Colonic mucosa (tissue), 4 donors: ENCODE measurements around the gene DDX55. TPM values are rescaled to one million over a fixed set of nuclear protein-coding genes. Genes with fewer than 3 reads are reported as not detected.

ENCODE experiments used
- DNase-seq: peaks from one replicate; pipeline ENCODE4 v3.0.0-alpha.2; 2020
- H3K27ac ChIP-seq: fragments of 200-600 bp; one replicate; pipeline ENCODE4 v1.8.0; 2021
- H3K27me3 ChIP-seq: fragments of 200-600 bp; one replicate; pipeline ENCODE4 v1.8.0; 2021
- H3K36me3 ChIP-seq: fragments of 200-600 bp; one replicate; pipeline ENCODE4 v1.8.0; 2021
- H3K4me1 ChIP-seq: fragments of 200-600 bp; one replicate; pipeline ENCODE4 v1.8.0; 2021; ENCODE audit warnings: mild to moderate bottlenecking
- H3K4me3 ChIP-seq: fragments of 200-600 bp; one replicate; pipeline ENCODE4 v1.8.0; 2021
- H3K9ac ChIP-seq, 2 donors: one replicate each; pipeline ENCODE4 v1.7.0; 2013; ENCODE audit warnings: control low read depth in 2 of 2, low read depth in 2 of 2, low read length in 2 of 2
- H3K9me3 ChIP-seq: fragments of 200-600 bp; one replicate; pipeline ENCODE4 v1.8.0; 2021
- intact Hi-C: fragments of 100-400 bp; cut with DNase I; formaldehyde crosslinking; loops from one replicate; pipeline ENCODE4 v1.14.1; 2022
- total RNA-seq, 2 donors: library from RNA; stranded (reverse); fragmentation: NEBNext Ultra II Directional in 1 of 2; extraction: Animal tissue kit (Norgen Biotek cat#: 25700) in 1 of 2; gene quantifications; one replicate each; pipeline ENCODE4 v1.2.1, GENCODE V29; 2021
- TF ChIP-seq, protein P1 (sequence below): fragments of 200-600 bp; IDR thresholded peaks from one replicate; pipeline ENCODE4 v1.8.0; 2022; ENCODE audit warnings: antibody characterized with exemption, mild to moderate bottlenecking
- donor health status: healthy.
- donor health status: DM: no; HTN: no; CAD: no.
- donor health status: DM: no; HTN: no; CAD: no.

The DDX55 gene
- total RNA-seq, 2 donors from 2014 or later, result 8.1 to 19.7 TPM

GRCh38 chr12:123633379-123634141 is 31.7 kb downstream of the DDX55 start, which contains the start of the genes EIF2B1 and GTF2H3:
TSS of gene EIF2B1 (minus strand) at chr12:123633686. CDS start at chr12:123633557, 129 bp downstream.
TSS of gene GTF2H3 (plus strand) at chr12:123633829. CDS start at chr12:123633860, 31 bp downstream.
- Histone ChIP-seq H3K4me1 (peaks cover 10% of the 10 kb centered on the region), H3K36me3 (peaks cover 9% of the 10 kb centered on the region), H3K9ac (peak within 1 kb of the TSS; percentile 67 to 92), H3K9me3 (no peaks in the 10 kb centered on the region), H3K4me3 (peak within 1 kb of the TSS; percentile 99), H3K27ac (peak within 1 kb of the TSS; percentile 68), H3K27me3 (no peaks in the 10 kb centered on the region)
- DNase-seq, result peak; percentile 98
- intact Hi-C loops, result no loop called here
- TF ChIP-seq, protein P1, sequence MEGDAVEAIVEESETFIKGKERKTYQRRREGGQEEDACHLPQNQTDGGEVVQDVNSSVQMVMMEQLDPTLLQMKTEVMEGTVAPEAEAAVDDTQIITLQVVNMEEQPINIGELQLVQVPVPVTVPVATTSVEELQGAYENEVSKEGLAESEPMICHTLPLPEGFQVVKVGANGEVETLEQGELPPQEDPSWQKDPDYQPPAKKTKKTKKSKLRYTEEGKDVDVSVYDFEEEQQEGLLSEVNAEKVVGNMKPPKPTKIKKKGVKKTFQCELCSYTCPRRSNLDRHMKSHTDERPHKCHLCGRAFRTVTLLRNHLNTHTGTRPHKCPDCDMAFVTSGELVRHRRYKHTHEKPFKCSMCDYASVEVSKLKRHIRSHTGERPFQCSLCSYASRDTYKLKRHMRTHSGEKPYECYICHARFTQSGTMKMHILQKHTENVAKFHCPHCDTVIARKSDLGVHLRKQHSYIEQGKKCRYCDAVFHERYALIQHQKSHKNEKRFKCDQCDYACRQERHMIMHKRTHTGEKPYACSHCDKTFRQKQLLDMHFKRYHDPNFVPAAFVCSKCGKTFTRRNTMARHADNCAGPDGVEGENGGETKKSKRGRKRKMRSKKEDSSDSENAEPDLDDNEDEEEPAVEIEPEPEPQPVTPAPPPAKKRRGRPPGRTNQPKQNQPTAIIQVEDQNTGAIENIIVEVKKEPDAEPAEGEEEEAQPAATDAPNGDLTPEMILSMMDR, result no peak

- DNase-seq, result peak; percentile 21
Observed at GRCh38 chr12:123634142-123634561, 32.3 kb downstream of the DDX55 start.

GRCh38 chr12:123643911-123644310 is 42.0 kb downstream of the DDX55 start:
- no peaks in the 10 kb centered on the region for H3K9me3 ChIP-seq
- TF ChIP-seq, protein P1, result no peak
- intact Hi-C loops, result no loop called here
- peaks cover 8% of the 10 kb centered on the region for H3K36me3 ChIP-seq
- no peaks in the 10 kb centered on the region for H3K4me1 ChIP-seq
- no peaks in the 10 kb centered on the region for H3K27me3 ChIP-seq
- no peak overlapping the region for H3K4me3 ChIP-seq
- DNase-seq, result no peak
- no peak overlapping the region for H3K27ac ChIP-seq
- no peak overlapping the region for H3K9ac ChIP-seq

More at GRCh38 chr12:123634142-123634561, 32.3 kb downstream of the DDX55 start:
- peak overlapping the region; percentile 45 to 92 for H3K9ac ChIP-seq
- intact Hi-C loops, result no loop called here
- peak overlapping the region; percentile 99 for H3K4me3 ChIP-seq
- TF ChIP-seq, protein P1, result no peak
- H3K27ac ChIP-seq, result peak overlapping the region; percentile 68
- H3K36me3 ChIP-seq, result peaks cover 9% of the 10 kb centered on the region
- peaks cover 10% of the 10 kb centered on the region for H3K4me1 ChIP-seq
- no peaks in the 10 kb centered on the region for H3K9me3 ChIP-seq
- no peaks in the 10 kb centered on the region for H3K27me3 ChIP-seq

DNA sequence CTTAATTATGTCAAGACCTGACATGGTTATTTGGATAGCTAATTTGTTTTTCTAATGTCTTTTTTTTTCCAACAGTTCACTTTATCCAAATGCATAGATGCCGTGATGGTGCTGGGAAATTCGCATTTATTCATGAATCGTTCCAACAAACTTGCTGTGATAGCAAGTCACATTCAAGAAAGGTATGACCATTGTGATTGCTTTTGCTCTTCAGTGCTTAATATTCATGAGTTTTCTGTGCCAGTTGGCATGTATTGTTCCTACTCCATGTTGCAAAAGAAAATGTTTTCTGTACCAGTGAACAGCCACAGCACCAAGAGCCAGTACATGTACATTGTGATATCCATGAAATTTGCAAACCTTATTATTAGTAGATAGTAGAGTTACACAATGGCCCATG is 43.5 kb downstream of the DDX55 start:
- no peak for DNase-seq
- no peak overlapping the region for H3K4me3 ChIP-seq
- no peak overlapping the region for H3K27ac ChIP-seq
- H3K27me3 ChIP-seq, result no peaks in the 10 kb centered on the region
- no peak overlapping the region for H3K9ac ChIP-seq
- H3K9me3 ChIP-seq, result no peaks in the 10 kb centered on the region
- peaks cover 8% of the 10 kb centered on the region for H3K36me3 ChIP-seq
- intact Hi-C loops, result no loop called here
- TF ChIP-seq, protein P1, result no peak
- no peaks in the 10 kb centered on the region for H3K4me1 ChIP-seq

DNA sequence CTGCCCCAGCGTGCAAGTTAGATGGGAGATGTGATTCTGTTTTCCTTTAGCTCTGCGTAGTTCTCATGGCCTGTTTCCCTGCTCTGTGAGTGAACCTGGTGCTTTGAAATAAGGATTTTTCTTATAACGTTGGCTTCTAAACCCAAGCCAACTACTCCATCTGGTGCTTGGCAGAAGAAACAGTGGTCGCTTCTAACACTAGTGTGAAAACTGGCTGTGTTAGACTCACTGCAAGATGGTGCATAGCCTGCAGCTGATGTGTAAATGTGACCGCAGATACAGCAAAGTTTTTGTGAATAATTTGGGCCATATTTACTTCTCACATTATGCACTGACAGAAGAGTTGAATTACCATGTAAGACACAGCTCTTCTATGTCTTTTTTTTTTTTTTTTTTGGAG is 44.0 kb downstream of the DDX55 start:
- Histone ChIP-seq H3K27ac (no peak overlapping the region), H3K27me3 (no peaks in the 10 kb centered on the region), H3K9me3 (no peaks in the 10 kb centered on the region), H3K36me3 (peaks cover 8% of the 10 kb centered on the region), H3K4me3 (no peak overlapping the region), H3K9ac (no peak overlapping the region), H3K4me1 (no peaks in the 10 kb centered on the region)
- intact Hi-C loops, result no loop called here
- TF ChIP-seq, protein P1, result no peak
- no peak for DNase-seq
